IMR-90 (cell line): ENCODE data around the gene TMEM209. TPM values are rescaled to one million over a fixed set of nuclear protein-coding genes. Genes with fewer than 3 reads are reported as not detected.

Source experiments
- ATAC-seq: fragments of 200-7000 bp; cut with Tn5 transposase; 2 replicates; pipeline ENCODE4 v1.9.1; 2020; ENCODE audit warnings: low read depth, mild to moderate bottlenecking, moderate library complexity
- BruUV-seq: library from RNA; stranded (reverse); fragments of 400-500 nt; replicated peaks from 2 replicates; lab custom pipeline; 2021; lab: Mats Ljungman, UMichigan
- CTCF ChIA-PET: fragments of 300-600 bp; formaldehyde crosslinking; extraction: SDS; loops from one replicate; lab custom pipeline; 2021; ENCODE audit warnings: antibody characterized with exemption; lab: Yijun Ruan, JAX
- POLR2A ChIA-PET: fragments of 300-600 bp; sonication (Branson Sonifier 250); formaldehyde crosslinking; loops from one replicate; lab custom pipeline; 2022; ENCODE audit warnings: antibody characterized with exemption; ENCODE audit not compliant: unreplicated experiment; lab: Charles Lee
- DNase-seq: peaks from one replicate; pipeline ENCODE4 v3.0.0; 2013
- H2AFZ ChIP-seq: replicated peaks from 2 replicates; pipeline ENCODE3; 2013; ENCODE audit warnings: low read length, mild to moderate bottlenecking; ENCODE audit not compliant: poor library complexity
- H2AK5ac ChIP-seq: 2 replicates; pipeline ENCODE4 v1.6.1; 2013; ENCODE audit warnings: low read depth, low read length, inconsistent platforms
- H2AK9ac ChIP-seq: replicated peaks from 2 replicates; pipeline ENCODE3; 2013; ENCODE audit warnings: mild to moderate bottlenecking, low read depth, low read length, moderate library complexity; ENCODE audit not compliant: poor library complexity
- H2BK120ac ChIP-seq: 2 replicates; pipeline ENCODE4 v1.6.1; 2013; ENCODE audit warnings: low read depth, low read length, inconsistent platforms
- H2BK15ac ChIP-seq: 3 replicates; pipeline ENCODE4 v1.6.1; 2013; ENCODE audit warnings: low read depth, low read length, inconsistent platforms
- H2BK20ac ChIP-seq: 2 replicates; pipeline ENCODE4 v1.6.1; 2013; ENCODE audit warnings: low read depth, mild to moderate bottlenecking, inconsistent platforms, low read length, moderate library complexity
- H2BK5ac ChIP-seq: 2 replicates; pipeline ENCODE4 v1.6.1; 2013; ENCODE audit warnings: mild to moderate bottlenecking, low read depth, low read length, inconsistent platforms; ENCODE audit not compliant: poor library complexity, severe bottlenecking
- H3K14ac ChIP-seq: replicated peaks from 2 replicates; pipeline ENCODE4 v1.6.1; 2013; ENCODE audit warnings: low read depth, low read length, inconsistent platforms
- H3K18ac ChIP-seq: 2 replicates; pipeline ENCODE4 v1.6.1; 2013; ENCODE audit warnings: low read depth, low read length, control low read depth
- H3K23ac ChIP-seq: 2 replicates; pipeline ENCODE4 v1.6.1; 2013; ENCODE audit warnings: low read depth, low read length, inconsistent platforms
- H3K27ac ChIP-seq: 2 replicates; pipeline ENCODE4 v1.5.1; 2013; ENCODE audit warnings: mild to moderate bottlenecking, control low read depth, low read length; ENCODE audit not compliant: insufficient read depth
- H3K27me3 ChIP-seq: 2 replicates; pipeline ENCODE4 v1.6.1; 2013; ENCODE audit warnings: low read length; ENCODE audit not compliant: control insufficient read depth, insufficient read depth
- H3K36me3 ChIP-seq: 2 replicates; pipeline ENCODE4 v1.6.1; 2013; ENCODE audit warnings: low read length, mixed read lengths; ENCODE audit not compliant: control insufficient read depth, insufficient read depth
- H3K4ac ChIP-seq: 2 replicates; pipeline ENCODE4 v1.6.1; 2013; ENCODE audit warnings: low read depth, low read length, inconsistent platforms
- H3K4me1 ChIP-seq: 2 replicates; pipeline ENCODE4 v1.6.1; 2013; ENCODE audit warnings: low read length, mixed read lengths; ENCODE audit not compliant: control insufficient read depth, insufficient read depth
- H3K4me2 ChIP-seq: 2 replicates; pipeline ENCODE4 v1.6.1; 2013; ENCODE audit warnings: low read depth, mild to moderate bottlenecking, control low read depth, low read length, moderate library complexity
- H3K4me3 ChIP-seq: 2 replicates; pipeline ENCODE4 v1.5.1; 2013; ENCODE audit warnings: low read depth, mild to moderate bottlenecking, control low read depth, low read length, moderate library complexity; ENCODE audit not compliant: insufficient read depth
- H3K56ac ChIP-seq: 2 replicates; pipeline ENCODE4 v1.6.1; 2013; ENCODE audit warnings: low read length, inconsistent platforms; ENCODE audit not compliant: insufficient read depth; ENCODE audit errors: extremely low read depth
- H3K79me1 ChIP-seq, 2 experiments: 2 replicates each; pipeline ENCODE4 v1.6.1; 2013; ENCODE audit warnings: low read length in 2 of 2, inconsistent platforms in 1 of 2, low read depth in 1 of 2
- H3K9ac ChIP-seq: 2 replicates; pipeline ENCODE4 v1.6.1; 2013; ENCODE audit warnings: low read depth, low read length, control low read depth
- H3K9me1 ChIP-seq: 2 replicates; pipeline ENCODE4 v1.6.1; 2013; ENCODE audit warnings: low read length, inconsistent platforms; ENCODE audit not compliant: insufficient read depth
- H3K9me3 ChIP-seq: 2 replicates; pipeline ENCODE4 v1.6.1; 2013; ENCODE audit warnings: low read length; ENCODE audit not compliant: control insufficient read depth, insufficient read depth
- H4K20me1 ChIP-seq: 2 replicates; pipeline ENCODE4 v1.6.1; 2013; ENCODE audit warnings: low read length, inconsistent platforms; ENCODE audit not compliant: insufficient read depth
- H4K5ac ChIP-seq: 2 replicates; pipeline ENCODE4 v1.6.1; 2013; ENCODE audit warnings: mild to moderate bottlenecking, low read depth, low read length, control low read depth
- H4K8ac ChIP-seq, 2 experiments: 2 replicates each; pipeline ENCODE4 v1.6.1; 2013; ENCODE audit warnings: low read depth in 2 of 2, low read length in 2 of 2, control low read depth in 1 of 2, inconsistent platforms in 1 of 2
- H4K91ac ChIP-seq: 2 replicates; pipeline ENCODE4 v1.6.1; 2013; ENCODE audit warnings: low read depth, low read length, inconsistent platforms; ENCODE audit not compliant: insufficient read depth
- BHLHE40 ChIP-seq: fragments of 150-350 bp; IDR thresholded peaks from 2 replicates; pipeline ENCODE4 v1.6.1; 2016; ENCODE audit warnings: mild to moderate bottlenecking, low read depth, low read length
- CHD1 ChIP-seq: IDR thresholded peaks from 2 replicates; pipeline ENCODE4 v1.6.1; 2012; ENCODE audit warnings: low read depth, low read length, improper control_type of control experiment
- CTCF ChIP-seq: conservative IDR thresholded peaks from 2 replicates; pipeline ENCODE4 v1.5.1; 2012; ENCODE audit warnings: mild to moderate bottlenecking, low read depth, low read length, improper control_type of control experiment
- ELK1 ChIP-seq: fragments of 150-350 bp; IDR thresholded peaks from 2 replicates; pipeline ENCODE4 v1.6.1; 2016; ENCODE audit warnings: low read depth, mild to moderate bottlenecking, low read length, moderate library complexity, borderline replicate concordance
- MAFK ChIP-seq: IDR thresholded peaks from 2 replicates; pipeline ENCODE4 v1.6.1; 2012; ENCODE audit warnings: low read depth, low read length, improper control_type of control experiment
- MXI1 ChIP-seq: IDR thresholded peaks from 2 replicates; pipeline ENCODE4 v1.6.1; 2012; ENCODE audit warnings: low read depth, mild to moderate bottlenecking, low read length, moderate library complexity, borderline replicate concordance
- RAD21 ChIP-seq: IDR thresholded peaks from 2 replicates; pipeline ENCODE4 v1.6.1; 2012; ENCODE audit warnings: low read length, improper control_type of control experiment
- RCOR1 ChIP-seq: IDR thresholded peaks from 2 replicates; pipeline ENCODE4 v1.6.1; 2012; ENCODE audit warnings: mild to moderate bottlenecking, low read length, improper control_type of control experiment; ENCODE audit not compliant: insufficient replicate concordance
- RFX5 ChIP-seq: IDR thresholded peaks from 2 replicates; pipeline ENCODE4 v1.8.0; 2012; ENCODE audit warnings: low read depth, mild to moderate bottlenecking, low read length, moderate library complexity
- USF2 ChIP-seq: fragments of 150-350 bp; IDR thresholded peaks from 2 replicates; pipeline ENCODE4 v1.6.1; 2017; ENCODE audit warnings: mild to moderate bottlenecking, antibody characterized with exemption, low read length, low read depth
- WGBS, 2 experiments: methylation state at CpG; one replicate each; pipeline versions ENCODE4 v1.1.5 to v1.1.7; 2013; ENCODE audit warnings: missing lambda C conversion rate in 2 of 2; ENCODE audit not compliant: insufficient read length in 1 of 2; ENCODE audit errors: extremely low coverage in 2 of 2; 5-methylcytosine and 5-hydroxymethylcytosine counted together
- dilution Hi-C: fragments of 300-500 bp; cut with HindIII; formaldehyde crosslinking; loops from one replicate; pipeline ENCODE4 v1.14.3; 2018; ENCODE audit warnings: low sequenced_read_pairs; ENCODE audit not compliant: unreplicated experiment
- in situ Hi-C: fragments of 300-500 bp; cut with MboI; formaldehyde crosslinking; loops from 3 replicates; pipeline ENCODE4 v1.14.3; 2019; ENCODE audit warnings: low sequenced_read_pairs, inconsistent platforms, mixed read lengths
- intact Hi-C: fragments of 100-400 bp; cut with micrococcal nuclease; formaldehyde crosslinking; loops from 2 replicates; pipeline ENCODE4 v1.10.0; 2022
- polyA plus RNA-seq, 3 experiments: library from polyadenylated mRNA; depleted of rRNA; stranded (reverse); fragments of >200 nt; gene quantifications; 2 replicates each; pipeline ENCODE4 v1.2.3, GENCODE V29; 2012; ENCODE audit warnings: low replicate concordance in 1 of 3
- total RNA-seq: library from RNA; depleted of rRNA; stranded (reverse); fragments of >200 nt; gene quantifications from 2 replicates; pipeline ENCODE4 v1.2.3, GENCODE V29; 2012

Gene TMEM209
- total and polyA plus RNA-seq, 2 of the 4 experiments (the other 2 are of a cell fraction), result 8.0 to 11.3 TPM

- TF ChIP-seq RFX5 (no peak), ELK1 (no peak), MXI1 (no peak), MAFK (no peak), RAD21 (no peak), BHLHE40 (no peak), RCOR1 (no peak), CHD1 (no peak), CTCF (no peak), USF2 (no peak)
- intact Hi-C loops, result no loop called here
- 100% methylated on average over 4 of the region's 7 CpGs; no CpG with 5 or more reads in 1 of the 2 experiments for WGBS, 2 experiments
- H3K4me1 ChIP-seq, result peaks cover 6% of the 10 kb centered on the region; the same call in 1 of the 2 replicates
- H2BK120ac ChIP-seq, result no peak overlapping the region
- no peak overlapping the region for H3K9ac ChIP-seq
- H3K4ac ChIP-seq, result no peak overlapping the region
- H3K9me3 ChIP-seq, result no peaks in the 10 kb centered on the region
- H3K36me3 ChIP-seq, result peaks cover 26% of the 10 kb centered on the region
- no peak overlapping the region for H2AK5ac ChIP-seq
- H3K4me2 ChIP-seq, result no peak overlapping the region
- CTCF ChIA-PET, result interaction anchor here (1.0 kb wide), 1 partner anchor 10 kb away, joined by 4 read pairs; no protein-coding TSS in a partner anchor
- H4K5ac ChIP-seq, result no peak overlapping the region
- no peaks in the 10 kb centered on the region for H4K20me1 ChIP-seq
- peaks cover 7% of the 10 kb centered on the region; the same call in 1 of the 2 replicates for H3K9me1 ChIP-seq
- no peak overlapping the region for H2AK9ac ChIP-seq
- no peak overlapping the region for H3K56ac ChIP-seq
- H3K27ac ChIP-seq, result no peak overlapping the region
- H2AFZ ChIP-seq, result no peak overlapping the region
- no peak overlapping the region for H4K8ac ChIP-seq
- dilution Hi-C loops, result no loop called here
- DNase-seq (no peak), ATAC-seq (no peak)
- H3K14ac ChIP-seq, result no peak overlapping the region
- H2BK20ac ChIP-seq, result no peak overlapping the region
- no peak overlapping the region for H3K18ac ChIP-seq
- H2BK15ac ChIP-seq, result no peak overlapping the region
- H3K79me1 ChIP-seq, result peaks cover 3% of the 10 kb centered on the region in 2 experiments; a peak in 1 of 4 replicates
- H3K4me3 ChIP-seq, result no peak overlapping the region
- H3K27me3 ChIP-seq, result no peaks in the 10 kb centered on the region
- BruUV-seq, result no TSS peak
- H2BK5ac ChIP-seq, result no peak overlapping the region
- in situ Hi-C loops, result no loop called here
- H4K91ac ChIP-seq, result no peak overlapping the region
- POLR2A ChIA-PET, result no interaction called here
- no peak overlapping the region for H3K23ac ChIP-seq
These were observed 70.5 kb downstream of the TMEM209 start for GRCh38 chr7:130134726-130135125.
